GM19239 (cell line): ENCODE results near the gene PHF2.

ENCODE experiments used
- DNase-seq: peaks from one replicate; pipeline ENCODE4 v3.0.0; 2011; ENCODE audit warnings: low spot score; ENCODE audit not compliant: insufficient read length
- FAIRE-seq: peaks from 2 replicates; lab custom pipeline; 2011; peaks lifted over from hg19 to GRCh38; lab: Jason Lieb, UNC

PHF2 gene

GRCh38 chr9:93576258-93577077 lies at the start of gene PHF2:
PHF2 (plus strand) TSS chr9:93576584; CDS start chr9:93576774, 190 bp downstream.
- FAIRE-seq (no peak), DNase-seq (peak; percentile 84)

GRCh38 chr9:93531374-93531773 lies 45.0 kb upstream of the PHF2 start:
- DNase-seq (no peak), FAIRE-seq (no peak)

DNA sequence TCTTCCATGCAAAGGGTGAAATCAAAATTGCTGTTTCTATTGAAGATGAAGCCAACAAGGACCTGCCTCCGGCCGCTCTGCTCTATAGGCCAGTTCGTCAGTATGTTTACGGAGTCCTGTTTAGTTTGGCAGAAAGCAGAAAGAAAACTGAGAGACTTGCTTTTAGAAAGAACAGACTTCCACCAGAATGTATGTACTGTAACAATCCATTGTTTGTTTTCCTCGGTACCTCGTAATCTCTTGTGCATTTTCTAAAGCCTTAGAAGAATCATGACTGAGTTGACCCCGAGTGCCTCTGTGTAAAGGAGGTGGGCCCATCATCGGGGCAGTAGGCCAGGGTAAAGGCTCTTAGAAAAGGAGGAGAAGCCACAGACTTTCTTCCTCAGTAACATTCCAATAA lies 44.2 kb upstream of the PHF2 start:
- no peak for DNase-seq
- FAIRE-seq: no peak

GRCh38 chr9:93533863-93534262 lies 42.5 kb upstream of the PHF2 start:
- DNase-seq: no peak
- no peak for FAIRE-seq

DNA sequence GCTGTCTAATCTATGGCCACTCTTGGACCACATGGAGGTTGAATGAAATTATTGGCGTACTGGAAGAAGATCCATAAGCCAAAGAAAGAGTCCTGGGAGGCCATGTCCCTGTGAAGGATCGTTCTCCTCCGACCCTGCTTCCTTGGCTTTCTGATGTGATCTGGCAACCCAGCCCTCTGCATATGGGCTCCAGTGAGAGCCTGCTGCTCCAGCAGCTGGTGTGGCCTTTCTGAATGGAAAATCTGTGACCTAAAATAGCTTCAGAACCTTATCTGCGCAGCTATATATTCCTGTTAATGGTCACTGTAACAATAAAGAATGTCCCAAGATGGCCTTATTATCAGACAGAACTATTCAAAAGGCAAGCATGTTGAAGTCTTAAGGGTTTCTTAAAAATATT lies 40.2 kb upstream of the PHF2 start:
- no peak for DNase-seq
- no peak for FAIRE-seq

GRCh38 chr9:93536874-93537273 lies 39.5 kb upstream of the PHF2 start:
- DNase-seq (no peak), FAIRE-seq (no peak)

DNA sequence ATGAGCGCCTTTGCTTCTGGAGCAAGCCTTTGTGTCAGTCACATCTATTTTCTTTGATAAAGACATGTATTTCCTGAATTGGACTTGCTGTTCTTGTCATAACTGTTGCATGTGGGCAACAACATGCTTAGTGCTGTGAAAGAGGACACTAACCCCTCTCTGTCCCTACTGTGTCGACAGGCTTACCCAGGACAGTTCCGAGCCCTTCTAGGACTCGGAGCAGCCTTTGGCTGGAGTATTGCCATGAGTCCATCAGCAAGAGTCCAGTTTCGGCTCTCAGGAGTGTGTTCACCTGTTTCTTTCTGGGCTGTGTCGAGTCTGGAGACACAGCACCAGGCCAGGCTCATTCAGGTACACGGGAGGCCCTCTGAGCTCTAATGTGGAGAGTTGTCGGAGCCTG lies 36.1 kb upstream of the PHF2 start:
- no peak for FAIRE-seq
- DNase-seq: no peak

DNA sequence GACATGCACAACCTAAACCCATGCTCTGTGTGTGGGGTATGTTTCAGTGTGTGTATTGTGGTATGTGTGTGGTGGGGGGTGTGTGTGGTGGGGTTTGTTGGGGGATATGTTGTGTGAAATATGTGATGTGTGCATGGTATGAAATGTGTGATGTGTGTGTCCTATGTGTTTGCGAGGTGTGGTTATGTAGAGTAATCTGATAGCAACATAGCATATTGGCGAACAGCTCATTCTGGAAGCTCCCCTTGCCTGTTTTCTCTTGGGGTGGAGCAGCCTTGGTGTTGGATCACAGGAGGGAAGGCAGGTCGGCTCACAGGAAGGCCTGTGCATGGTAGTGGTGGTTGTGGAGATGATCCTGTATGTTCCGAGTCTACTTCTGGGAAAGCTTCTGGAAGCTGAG lies 35.4 kb upstream of the PHF2 start:
- DNase-seq (no peak), FAIRE-seq (no peak)

DNA sequence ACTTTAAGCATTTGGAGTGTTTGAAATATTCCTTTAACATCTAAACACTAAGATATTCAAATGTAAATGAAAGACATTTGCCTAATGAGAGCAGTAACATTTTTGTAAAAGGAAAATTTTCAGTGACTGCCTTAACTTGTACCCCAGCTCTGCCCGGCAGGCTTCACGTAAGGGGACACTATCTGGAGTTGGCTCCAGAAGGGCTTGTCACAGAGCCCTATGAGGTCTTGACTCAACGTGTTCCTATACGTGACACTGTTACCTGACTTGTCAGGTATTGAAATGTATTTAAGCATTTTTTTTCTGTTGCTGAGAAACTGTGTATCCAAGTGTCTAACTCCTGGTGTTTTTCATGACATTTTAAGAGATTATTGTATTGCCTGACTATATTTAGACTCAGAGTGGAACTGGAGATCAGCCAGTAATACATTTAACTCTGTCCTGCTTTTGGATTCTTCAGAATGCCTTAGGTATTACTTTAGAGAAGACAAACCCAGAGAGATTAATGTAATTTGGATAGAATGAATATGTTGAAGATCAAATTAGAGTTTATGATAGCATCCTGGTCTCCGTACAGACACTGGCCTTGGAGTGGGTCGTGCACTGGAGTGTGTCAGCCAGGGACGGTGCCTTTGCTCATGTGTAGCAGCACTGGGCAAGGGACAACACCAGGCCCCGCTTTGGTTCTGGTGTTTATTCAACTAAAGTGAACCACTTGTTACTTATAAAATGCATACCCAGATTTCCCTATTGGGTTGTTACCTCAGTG lies 34.6 kb upstream of the PHF2 start:
- no peak for FAIRE-seq
- DNase-seq: no peak

DNA sequence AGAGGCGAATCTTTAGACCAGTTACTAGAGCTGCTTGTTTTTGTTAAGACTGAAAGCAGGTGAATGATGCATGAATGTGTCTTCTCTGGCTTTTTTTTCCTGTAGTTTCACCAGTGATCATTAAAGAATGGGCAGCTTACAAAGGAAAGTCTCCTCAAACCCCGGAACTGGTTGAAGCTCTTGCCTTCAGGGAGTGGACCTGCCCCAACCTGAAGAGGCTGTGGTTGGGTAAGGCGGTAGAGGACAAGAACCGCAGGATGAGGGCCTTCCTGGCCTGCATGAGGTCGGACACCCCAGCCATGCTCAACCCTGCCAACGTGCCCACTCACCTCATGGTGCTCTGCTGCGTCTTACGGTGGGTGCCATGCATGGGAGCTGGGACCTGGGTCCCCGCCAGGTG lies 33.3 kb upstream of the PHF2 start:
- DNase-seq (no peak), FAIRE-seq (no peak)

DNA sequence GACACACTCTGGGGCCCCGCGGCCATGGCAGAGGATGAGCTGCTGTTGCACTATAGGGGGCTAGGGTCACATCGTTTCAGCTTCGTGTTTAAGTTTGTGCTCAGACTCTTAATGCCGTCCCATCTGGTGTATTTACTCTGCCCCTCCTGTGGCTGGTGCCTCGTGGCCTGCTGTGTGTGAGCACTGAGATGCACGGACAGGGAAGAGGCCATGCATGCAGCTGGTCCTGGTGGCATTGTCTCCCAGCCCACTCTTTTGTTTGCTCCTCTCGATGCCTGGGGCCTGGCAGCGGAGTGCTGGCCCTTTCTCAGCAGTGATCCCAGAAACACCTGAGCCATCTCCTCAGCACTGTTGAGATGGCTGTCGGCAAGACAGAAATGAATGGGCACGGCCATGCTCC lies 30.0 kb upstream of the PHF2 start:
- DNase-seq (no peak), FAIRE-seq (no peak)

- no peak for DNase-seq
- no peak for FAIRE-seq
Observed at GRCh38 chr9:93549611-93550010, 26.8 kb upstream of the PHF2 start.

DNA sequence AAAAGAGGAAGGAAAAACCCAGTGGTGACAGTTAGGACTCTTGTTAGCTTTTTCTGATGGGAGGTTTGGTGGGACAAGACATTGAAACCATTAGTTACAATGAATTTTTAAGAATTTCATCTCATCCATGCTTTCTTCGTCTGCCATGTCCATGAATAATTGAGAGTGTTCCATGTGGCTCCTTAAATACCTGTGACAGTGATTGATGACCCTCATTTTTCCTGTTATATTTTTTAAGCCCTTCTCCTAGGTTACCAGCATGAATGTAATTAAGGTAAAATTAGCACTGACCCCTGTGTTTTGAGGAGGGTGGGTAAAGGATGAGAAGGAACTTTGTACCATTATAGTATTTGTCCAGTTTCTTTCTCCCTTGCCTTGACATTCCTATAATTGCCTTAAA lies 23.5 kb upstream of the PHF2 start:
- DNase-seq (no peak), FAIRE-seq (no peak)

GRCh38 chr9:93555370-93555769 lies 21.0 kb upstream of the PHF2 start:
- FAIRE-seq: no peak

DNA sequence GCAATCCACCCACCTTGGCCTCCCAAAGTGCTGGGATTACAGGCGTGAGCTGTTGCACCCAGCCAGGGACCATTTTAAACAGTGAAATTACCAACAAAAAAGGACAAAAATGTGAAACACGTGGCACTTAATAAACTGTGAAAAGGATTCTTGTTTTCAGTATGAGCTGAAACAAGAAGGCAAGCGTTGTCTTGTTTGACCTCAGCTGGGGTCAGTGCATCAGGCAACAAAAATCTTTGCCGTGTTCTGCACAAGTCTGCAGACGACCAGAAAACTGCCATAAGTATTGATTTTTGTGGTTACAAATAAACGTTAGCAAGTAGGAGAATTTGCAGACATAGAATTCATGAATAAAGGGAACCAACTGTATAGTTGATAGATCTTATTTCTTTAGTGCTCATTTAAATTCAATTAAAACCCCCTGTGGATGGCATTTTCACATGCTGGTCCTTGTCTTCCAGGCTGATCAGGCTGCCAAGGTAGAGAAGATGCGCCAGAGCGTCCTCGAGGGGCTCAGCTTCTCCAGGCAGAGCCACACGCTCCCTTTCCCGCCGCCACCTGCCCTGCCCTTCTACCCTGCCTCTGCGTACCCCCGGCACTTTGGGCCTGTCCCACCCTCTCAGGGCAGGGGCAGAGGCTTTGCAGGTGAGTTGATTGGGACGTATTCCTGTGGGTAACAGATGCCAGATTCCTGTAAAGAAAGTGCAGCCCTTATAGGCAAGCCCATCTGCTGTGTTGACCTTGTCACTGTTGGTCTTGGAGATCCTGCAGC lies 18.8 kb upstream of the PHF2 start:
- FAIRE-seq: no peak
- no peak for DNase-seq

More at GRCh38 chr9:93555370-93555769, 21.0 kb upstream of the PHF2 start:
- DNase-seq: no peak

DNA sequence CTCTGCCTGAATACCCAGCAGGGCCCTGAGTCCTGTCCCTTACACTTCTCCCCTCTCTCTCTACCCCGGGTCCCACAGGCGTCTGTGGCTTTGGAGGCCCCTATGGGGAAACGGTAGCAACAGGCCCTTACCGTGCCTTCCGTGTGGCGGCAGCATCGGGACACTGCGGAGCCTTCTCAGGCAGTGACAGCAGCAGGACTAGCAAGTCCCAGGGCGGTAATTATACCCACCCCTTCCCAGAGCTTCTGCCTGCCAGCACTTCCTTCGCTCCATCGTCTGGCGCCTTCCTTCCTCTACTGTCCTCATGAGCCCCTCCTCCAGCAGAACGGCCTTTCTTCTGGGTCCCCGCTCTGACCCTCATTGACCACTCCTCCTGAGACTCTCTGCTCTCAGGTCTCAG lies 17.9 kb upstream of the PHF2 start:
- FAIRE-seq (no peak), DNase-seq (no peak)

DNA sequence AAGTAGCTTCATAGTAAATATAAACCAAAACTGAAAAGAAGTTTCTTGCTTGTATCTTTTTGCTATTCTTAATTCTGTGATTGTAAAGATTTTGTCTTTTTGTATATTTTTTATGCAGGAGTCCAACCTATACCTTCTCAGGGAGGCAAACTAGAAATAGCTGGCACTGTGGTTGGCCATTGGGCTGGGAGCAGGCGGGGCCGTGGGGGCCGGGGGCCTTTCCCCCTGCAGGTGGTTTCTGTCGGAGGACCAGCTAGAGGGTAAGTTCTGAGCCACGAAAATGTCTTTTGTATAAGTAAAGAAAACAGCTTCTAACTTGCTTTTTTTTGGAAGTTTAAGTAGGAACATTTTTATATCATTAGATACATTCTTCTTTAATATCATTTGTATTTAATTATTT lies 15.4 kb upstream of the PHF2 start:
- DNase-seq: no peak
- FAIRE-seq: no peak

- FAIRE-seq (no peak), DNase-seq (no peak)
Observed at GRCh38 chr9:93562157-93562556, 14.2 kb upstream of the PHF2 start.

DNA sequence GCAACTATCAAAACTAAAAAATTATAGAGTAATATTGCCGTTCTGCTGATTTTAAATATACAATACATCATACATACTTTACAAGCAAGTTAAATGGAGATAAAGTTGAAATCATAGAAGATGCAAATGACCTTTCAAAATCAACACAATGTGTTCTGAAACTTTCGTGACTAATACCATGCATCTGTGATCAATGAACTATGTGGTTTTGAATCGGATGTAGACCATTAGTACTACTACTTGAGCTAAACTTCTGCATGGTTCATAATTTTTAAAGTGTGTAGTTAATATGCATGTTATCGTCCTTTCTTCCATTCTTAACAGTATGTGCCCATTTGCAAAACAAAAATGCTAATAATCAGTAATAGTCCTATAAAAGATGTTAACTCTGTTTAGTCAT lies 11.3 kb upstream of the PHF2 start:
- DNase-seq (no peak), FAIRE-seq (peak; percentile 78)

DNA sequence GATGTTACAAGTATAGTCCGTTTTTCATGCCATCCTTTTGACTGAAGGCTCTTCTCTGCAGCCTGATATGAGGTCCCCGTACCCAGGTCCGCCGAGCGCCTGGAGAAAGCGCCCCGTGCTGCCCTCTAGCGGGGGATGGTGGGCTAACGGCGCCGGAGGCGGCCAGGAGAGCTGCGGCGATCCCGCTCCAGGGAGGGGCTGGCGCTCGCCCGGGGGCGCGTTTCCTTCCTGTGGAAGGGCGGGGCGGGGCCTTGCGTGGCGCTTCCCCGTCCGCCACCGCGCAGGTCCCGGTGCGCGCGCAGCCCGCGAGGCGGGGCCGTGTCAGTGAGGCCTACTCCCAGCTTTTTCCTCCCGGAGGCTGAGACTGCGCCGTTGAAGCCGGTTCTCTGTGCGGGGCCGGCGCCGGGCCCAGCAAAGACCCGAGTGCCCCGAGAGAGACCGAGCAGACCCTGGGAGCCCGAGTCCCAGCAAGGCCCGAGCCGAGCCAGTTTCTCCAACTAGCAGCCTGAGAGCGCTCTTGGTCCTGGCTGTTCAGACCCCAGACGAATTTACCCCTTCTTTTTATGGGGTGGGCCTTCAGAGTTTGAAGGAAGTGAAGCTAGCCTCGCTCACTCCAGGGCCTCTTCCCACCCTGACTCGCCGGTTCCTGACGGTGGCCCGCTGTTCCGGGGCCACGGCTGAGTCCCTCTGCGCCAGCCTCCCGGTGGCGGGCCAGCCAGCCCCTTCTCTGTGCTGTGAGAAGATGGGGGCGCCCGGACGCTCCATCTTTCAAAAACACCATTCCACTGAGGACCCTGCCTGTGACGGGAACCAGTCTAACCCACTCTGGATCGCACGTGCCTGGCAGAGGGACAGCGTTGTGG lies 9.7 kb upstream of the PHF2 start:
- peak; percentile 95 for DNase-seq
- peak; percentile 93 for FAIRE-seq
